Fibroblast of lung (primary cell): ENCODE data around the gene LRIT1. TPM values are rescaled to one million over a fixed set of nuclear protein-coding genes. Genes with fewer than 3 reads are reported as not detected.

Experiments used
- DNase-seq, 2 donors: peaks; one replicate each; pipeline versions ENCODE4 v3.0.0 to v3.0.0-alpha.2; 2010; ENCODE audit warnings: low read depth in 2 of 2
- H2AFZ ChIP-seq: 2 replicates; pipeline ENCODE4 v1.5.1; 2012; ENCODE audit warnings: low read length, control low read depth, inconsistent platforms
- H3K27ac ChIP-seq: 2 replicates; pipeline ENCODE4 v1.5.1; 2011; ENCODE audit warnings: low read length, control low read depth; ENCODE audit not compliant: insufficient read depth
- H3K27me3 ChIP-seq: 2 replicates; pipeline ENCODE4 v1.5.1; 2011; ENCODE audit warnings: mild to moderate bottlenecking, low read length; ENCODE audit not compliant: control insufficient read depth, insufficient read depth
- H3K36me3 ChIP-seq: 2 replicates; pipeline ENCODE4 v1.5.1; 2011; ENCODE audit warnings: low read length; ENCODE audit not compliant: control insufficient read depth, insufficient read depth
- H3K4me1 ChIP-seq: 2 replicates; pipeline ENCODE4 v1.5.1; 2011; ENCODE audit warnings: low read length; ENCODE audit not compliant: control insufficient read depth, insufficient read depth; ENCODE audit errors: extremely low read depth
- H3K4me2 ChIP-seq: 2 replicates; pipeline ENCODE4 v1.5.1; 2011; ENCODE audit warnings: low read length, control low read depth; ENCODE audit not compliant: insufficient read depth; ENCODE audit errors: extremely low read depth
- H3K4me3 ChIP-seq, 4 experiments: fragments of 200-600 bp in 1 of 4; sonication (generic) in 1 of 4; replicated peaks in 1 of 4; 2 replicates each; pipeline ENCODE4 v1.5.1; 2011 to 2016; ENCODE audit warnings: low read length in 4 of 4, low read depth in 3 of 4, mild to moderate bottlenecking in 3 of 4, control low read depth in 2 of 4, inconsistent platforms in 1 of 4, mixed read lengths in 1 of 4; ENCODE audit not compliant: insufficient read depth in 1 of 4; ENCODE audit errors: control extremely low read depth in 1 of 4
- H3K79me2 ChIP-seq: 2 replicates; pipeline ENCODE4 v1.5.1; 2012; ENCODE audit warnings: mild to moderate bottlenecking, low read length, inconsistent platforms; ENCODE audit not compliant: control insufficient read depth, insufficient read depth
- H3K9ac ChIP-seq: 2 replicates; pipeline ENCODE4 v1.5.1; 2011; ENCODE audit warnings: mild to moderate bottlenecking, low read length, control low read depth; ENCODE audit not compliant: insufficient read depth
- H3K9me3 ChIP-seq: 2 replicates; pipeline ENCODE4 v1.5.1; 2012; ENCODE audit warnings: low read depth, low read length; ENCODE audit not compliant: control insufficient read depth, insufficient read depth
- H4K20me1 ChIP-seq: 2 replicates; pipeline ENCODE4 v1.5.1; 2011; ENCODE audit warnings: low read length; ENCODE audit not compliant: control insufficient read depth, insufficient read depth; ENCODE audit errors: extremely low read depth
- CTCF ChIP-seq, 2 donors: IDR thresholded peaks in 1 of 2; conservative IDR thresholded peaks in 1 of 2; 1 replicate in 1 of 2; 2 replicates in 1 of 2; pipeline ENCODE4 v1.5.1; 2011 to 2012; ENCODE audit warnings: low read length in 2 of 2, control low read depth in 1 of 2, inconsistent platforms in 1 of 2, low read depth in 1 of 2, mild to moderate bottlenecking in 1 of 2
- EZH2 ChIP-seq: IDR thresholded peaks from 2 replicates; pipeline ENCODE4 v1.5.1; 2012; ENCODE audit warnings: low read length, control low read depth, mild to moderate bottlenecking; ENCODE audit errors: missing control alignments
- polyA plus RNA-seq, 2 donors: library from polyadenylated mRNA; depleted of rRNA in 1 of 2; stranded (reverse) in 1 of 2; unstranded in 1 of 2; fragments of >200 nt; gene quantifications; 2 replicates each; pipeline ENCODE4 v1.2.1, GENCODE V29; 2011 to 2012; ENCODE audit warnings: missing spikeins in 1 of 2
- total RNA-seq: library from RNA; depleted of rRNA; stranded (reverse); fragments of >200 nt; gene quantifications from 2 replicates; pipeline ENCODE4 v1.2.1, GENCODE V29; 2014

LRIT1 gene
- total and polyA plus RNA-seq, 2 donors (not counting 1 experiment from before 2014, with no cell fraction given) = not detected

- no peaks in the 10 kb centered on the region for H3K36me3 ChIP-seq
- no peak for TF ChIP-seq EZH2
- TF ChIP-seq CTCF (conservative IDR thresholded peaks at IDR 0.05 in 1 of 2, IDR thresholded peaks at IDR 0.05 in 1 of 2; ENCODE audit: low read depth in 1 of 2, low read length in 2 of 2) = no peak
- H3K9ac ChIP-seq = no peak overlapping the region
- no peaks in the 10 kb centered on the region for H4K20me1 ChIP-seq
- H3K4me3 ChIP-seq = no peak overlapping the region
- H3K27me3 ChIP-seq = no peaks in the 10 kb centered on the region
- H3K9me3 ChIP-seq = no peaks in the 10 kb centered on the region
- no peaks in the 10 kb centered on the region for H3K4me1 ChIP-seq
- DNase-seq = no peak
- H3K79me2 ChIP-seq = no peaks in the 10 kb centered on the region
- H2AFZ ChIP-seq = no peak overlapping the region
- H3K4me2 ChIP-seq = no peak overlapping the region
- no peak overlapping the region for H3K27ac ChIP-seq
Measured at GRCh38 chr10:84234479-84234878, 6.9 kb downstream of the LRIT1 start.

GRCh38 chr10:84233940-84234339 lies 7.4 kb downstream of the LRIT1 start:
- Histone ChIP-seq H3K27ac (no peak overlapping the region), H3K9ac (no peak overlapping the region), H3K9me3 (no peaks in the 10 kb centered on the region), H3K27me3 (no peaks in the 10 kb centered on the region), H3K4me1 (no peaks in the 10 kb centered on the region), H3K4me3 (no peak overlapping the region), H3K4me2 (no peak overlapping the region), H3K36me3 (no peaks in the 10 kb centered on the region), H3K79me2 (no peaks in the 10 kb centered on the region), H4K20me1 (no peaks in the 10 kb centered on the region), H2AFZ (no peak overlapping the region)
- DNase-seq = no peak
- TF ChIP-seq CTCF (conservative IDR thresholded peaks at IDR 0.05 in 1 of 2, IDR thresholded peaks at IDR 0.05 in 1 of 2; ENCODE audit: low read depth in 1 of 2, low read length in 2 of 2) (no peak), EZH2 (no peak)

GRCh38 chr10:84232376-84232775 lies 9.0 kb downstream of the LRIT1 start:
- H3K9ac ChIP-seq = no peak overlapping the region
- H3K27ac ChIP-seq = no peak overlapping the region
- no peak overlapping the region for H3K4me3 ChIP-seq
- H3K4me1 ChIP-seq = no peaks in the 10 kb centered on the region
- no peaks in the 10 kb centered on the region for H3K79me2 ChIP-seq
- no peaks in the 10 kb centered on the region for H3K36me3 ChIP-seq
- no peak overlapping the region for H2AFZ ChIP-seq
- H3K9me3 ChIP-seq = no peaks in the 10 kb centered on the region
- H3K4me2 ChIP-seq = no peak overlapping the region
- H4K20me1 ChIP-seq = no peaks in the 10 kb centered on the region
- no peaks in the 10 kb centered on the region for H3K27me3 ChIP-seq
- DNase-seq = no peak
- TF ChIP-seq CTCF (conservative IDR thresholded peaks at IDR 0.05 in 1 of 2, IDR thresholded peaks at IDR 0.05 in 1 of 2; ENCODE audit: low read depth in 1 of 2, low read length in 2 of 2) = no peak
- no peak for TF ChIP-seq EZH2
